BJ (cell line): Measurements from ENCODE around the gene STK32B. TPM values are rescaled to one million over a fixed set of nuclear protein-coding genes. Genes with fewer than 3 reads are reported as not detected.

Experiments used
- CTCF ChIA-PET: fragments of 350-600 bp; formaldehyde crosslinking; extraction: SDS; loops from one replicate; lab custom pipeline; 2021; ENCODE audit warnings: antibody characterized with exemption, inconsistent platforms; lab: Yijun Ruan, JAX
- POLR2A ChIA-PET: fragments of 300-600 bp; sonication (Branson Sonifier 250); formaldehyde crosslinking; extraction: SDS; loops from one replicate; lab custom pipeline; 2021; ENCODE audit warnings: antibody characterized with exemption; lab: Charles Lee
- DNase-seq: peaks from one replicate; pipeline ENCODE4 v3.0.0-alpha.2; 2011; ENCODE audit warnings: low read depth
- H3K27me3 ChIP-seq: 2 replicates; pipeline ENCODE4 v1.6.0; 2011; ENCODE audit warnings: low read length; ENCODE audit not compliant: control insufficient read depth, insufficient read depth
- H3K36me3 ChIP-seq: 2 replicates; pipeline ENCODE4 v1.5.1; 2011; ENCODE audit warnings: low read length; ENCODE audit not compliant: control insufficient read depth, insufficient read depth
- H3K4me3 ChIP-seq: 2 replicates; pipeline ENCODE4 v1.5.1; 2011; ENCODE audit warnings: low read depth, mild to moderate bottlenecking, control low read depth, low read length
- polyA plus RNA-seq: library from polyadenylated mRNA; depleted of rRNA; stranded (reverse); fragments of >200 nt; gene quantifications from 2 replicates; pipeline ENCODE4 v1.2.3, GENCODE V29; 2011
- TF ChIP-seq, protein P1 (sequence below): IDR thresholded peaks from 2 replicates; pipeline ENCODE4 v1.5.1; 2011; ENCODE audit warnings: low read depth, mild to moderate bottlenecking, control low read depth, inconsistent platforms, low read length, moderate library complexity; ENCODE audit not compliant: insufficient read depth

STK32B gene
- polyA plus RNA-seq, 1 experiment, result 11.2 TPM

DNA sequence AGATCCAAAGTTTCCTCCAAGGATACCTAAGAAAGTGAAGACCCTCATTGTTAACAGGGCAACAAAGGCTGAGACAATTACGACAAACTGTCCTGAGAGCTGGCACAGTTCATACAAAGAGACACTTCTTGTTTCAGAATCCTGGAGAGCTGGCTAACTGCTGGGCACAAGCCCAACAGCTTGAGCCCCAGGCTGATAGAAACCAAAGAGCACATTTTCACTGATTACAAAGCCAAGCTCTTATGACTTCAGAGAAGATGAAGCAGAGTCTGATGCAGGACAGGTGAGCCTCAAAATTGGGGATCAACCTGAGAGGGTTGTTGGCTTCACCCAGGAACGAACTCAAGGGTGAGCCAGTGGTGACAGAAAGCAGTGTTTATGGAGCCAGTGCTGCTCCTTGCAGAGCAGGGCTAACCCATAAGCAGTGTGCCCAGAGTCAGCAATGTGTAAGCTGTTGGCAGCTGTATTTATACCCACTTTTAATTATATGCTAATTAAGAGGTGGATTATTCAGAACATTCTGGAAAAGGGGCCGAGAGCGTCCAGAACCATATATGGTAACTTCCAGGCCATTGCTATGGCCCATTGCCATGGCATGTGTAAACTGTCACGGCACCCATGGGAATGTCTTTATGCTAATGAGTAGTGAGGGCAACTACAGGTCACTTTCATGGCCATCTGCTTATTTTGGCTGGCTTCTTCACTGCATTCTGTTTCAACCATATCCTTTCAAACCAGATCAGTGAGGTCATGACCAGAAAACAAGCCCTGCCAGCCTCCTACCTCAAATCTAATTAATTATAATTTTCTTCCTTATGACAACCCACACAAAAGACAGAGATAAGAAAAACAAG lies 473.4 kb downstream of the STK32B start:
- TF ChIP-seq, protein P1, sequence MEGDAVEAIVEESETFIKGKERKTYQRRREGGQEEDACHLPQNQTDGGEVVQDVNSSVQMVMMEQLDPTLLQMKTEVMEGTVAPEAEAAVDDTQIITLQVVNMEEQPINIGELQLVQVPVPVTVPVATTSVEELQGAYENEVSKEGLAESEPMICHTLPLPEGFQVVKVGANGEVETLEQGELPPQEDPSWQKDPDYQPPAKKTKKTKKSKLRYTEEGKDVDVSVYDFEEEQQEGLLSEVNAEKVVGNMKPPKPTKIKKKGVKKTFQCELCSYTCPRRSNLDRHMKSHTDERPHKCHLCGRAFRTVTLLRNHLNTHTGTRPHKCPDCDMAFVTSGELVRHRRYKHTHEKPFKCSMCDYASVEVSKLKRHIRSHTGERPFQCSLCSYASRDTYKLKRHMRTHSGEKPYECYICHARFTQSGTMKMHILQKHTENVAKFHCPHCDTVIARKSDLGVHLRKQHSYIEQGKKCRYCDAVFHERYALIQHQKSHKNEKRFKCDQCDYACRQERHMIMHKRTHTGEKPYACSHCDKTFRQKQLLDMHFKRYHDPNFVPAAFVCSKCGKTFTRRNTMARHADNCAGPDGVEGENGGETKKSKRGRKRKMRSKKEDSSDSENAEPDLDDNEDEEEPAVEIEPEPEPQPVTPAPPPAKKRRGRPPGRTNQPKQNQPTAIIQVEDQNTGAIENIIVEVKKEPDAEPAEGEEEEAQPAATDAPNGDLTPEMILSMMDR, result no peak
- CTCF ChIA-PET, result no interaction called here
- POLR2A ChIA-PET, result no interaction called here

DNA sequence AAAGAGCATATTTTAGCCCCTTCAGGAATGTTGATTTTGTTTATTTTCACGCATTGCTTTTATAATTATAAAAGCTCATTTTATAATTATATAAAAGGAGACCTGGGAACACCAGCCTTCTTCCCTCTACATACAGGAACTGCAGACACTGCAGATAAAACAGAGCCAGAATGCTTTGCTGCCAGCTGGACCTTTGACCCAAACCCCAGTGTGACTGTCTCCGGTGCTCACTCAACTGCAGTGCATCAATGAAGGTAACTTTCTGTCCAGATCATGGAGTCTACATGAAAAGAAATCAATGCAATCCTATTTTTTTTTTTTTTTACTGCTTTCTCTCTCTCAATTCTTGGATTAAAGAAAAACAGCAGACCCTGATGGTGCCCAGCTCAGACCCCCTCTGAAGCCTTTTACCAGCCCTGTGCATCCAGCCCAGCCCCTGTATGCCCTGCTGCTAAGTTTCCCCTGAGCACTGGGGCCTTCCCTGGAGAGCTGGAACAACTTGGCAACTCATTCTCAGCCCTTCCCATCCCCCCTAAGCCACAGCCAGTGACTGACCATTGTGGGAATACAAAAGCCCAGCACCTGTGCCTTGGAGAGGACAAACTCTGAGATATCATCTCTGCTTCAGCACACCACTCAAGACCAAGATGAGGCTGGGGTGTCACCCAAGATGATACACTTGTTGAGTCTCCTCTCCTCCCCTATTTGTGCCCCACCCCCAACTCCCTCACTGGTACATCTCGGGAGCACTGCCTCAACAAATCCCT lies 475.0 kb downstream of the STK32B start:
- no peak overlapping the region for H3K4me3 ChIP-seq
- H3K27me3 ChIP-seq, result no peaks in the 10 kb centered on the region
- no peak for DNase-seq
- ChIA-PET CTCF (no interaction called here), POLR2A (no interaction called here)
- no peaks in the 10 kb centered on the region; the same call in 1 of the 2 replicates for H3K36me3 ChIP-seq
- TF ChIP-seq, protein P1, result no peak

More for the DNA sequence above, 473.4 kb downstream of the STK32B start:
- Histone ChIP-seq H3K4me3 (no peak overlapping the region), H3K27me3 (no peaks in the 10 kb centered on the region), H3K36me3 (no peaks in the 10 kb centered on the region; the same call in 1 of the 2 replicates)
- peak; percentile 10 for DNase-seq

DNA sequence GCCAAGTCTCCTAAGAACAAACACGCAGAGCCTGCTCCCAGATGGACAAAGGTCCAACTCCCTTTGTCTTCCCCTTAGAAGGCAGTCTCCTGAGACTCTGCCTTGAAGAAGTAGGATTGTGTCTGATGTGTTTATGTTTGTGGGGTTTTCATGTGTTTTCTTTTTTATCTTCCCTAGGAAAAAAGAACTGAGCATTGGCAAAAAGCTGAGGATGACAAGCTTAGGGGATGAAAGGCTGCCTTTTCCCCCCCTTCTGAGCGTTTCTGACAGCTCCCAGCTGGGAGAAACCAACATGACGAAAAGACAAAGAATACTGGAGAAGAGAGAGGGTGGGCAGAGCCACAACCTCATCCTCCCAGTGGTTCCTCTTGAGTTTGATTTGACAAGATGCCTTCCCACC lies 475.9 kb downstream of the STK32B start:
- TF ChIP-seq, protein P1, result no peak
- Histone ChIP-seq H3K27me3 (no peaks in the 10 kb centered on the region), H3K4me3 (no peak overlapping the region), H3K36me3 (peaks cover 1% of the 10 kb centered on the region; the same call in 1 of the 2 replicates)
- ChIA-PET POLR2A (no interaction called here), CTCF (no interaction called here)
- no peak for DNase-seq

DNA sequence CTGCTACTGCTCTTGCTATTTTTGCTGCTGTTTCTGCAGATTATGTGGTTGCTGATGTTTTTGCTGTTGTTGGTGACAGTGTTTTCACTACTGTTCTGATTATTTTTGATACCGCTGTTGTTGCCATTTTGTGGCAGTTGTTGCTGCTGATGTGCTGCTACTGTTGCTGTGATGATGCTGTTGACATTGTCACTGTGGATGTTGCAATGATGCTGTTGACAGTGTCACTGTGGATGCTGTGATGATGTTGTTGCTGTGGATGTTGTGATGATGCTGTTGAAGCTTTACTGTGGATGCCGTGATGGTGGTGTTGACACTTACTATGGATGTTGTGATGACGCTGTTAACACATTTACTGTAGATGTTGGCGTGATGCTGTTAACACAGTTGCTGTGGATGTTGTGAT lies 476.8 kb downstream of the STK32B start:
- DNase-seq, result no peak
- peaks cover 1% of the 10 kb centered on the region; the same call in 1 of the 2 replicates for H3K36me3 ChIP-seq
- CTCF ChIA-PET, result no interaction called here
- H3K4me3 ChIP-seq, result no peak overlapping the region
- no peaks in the 10 kb centered on the region for H3K27me3 ChIP-seq
- TF ChIP-seq, protein P1, result no peak
- POLR2A ChIA-PET, result no interaction called here

DNA sequence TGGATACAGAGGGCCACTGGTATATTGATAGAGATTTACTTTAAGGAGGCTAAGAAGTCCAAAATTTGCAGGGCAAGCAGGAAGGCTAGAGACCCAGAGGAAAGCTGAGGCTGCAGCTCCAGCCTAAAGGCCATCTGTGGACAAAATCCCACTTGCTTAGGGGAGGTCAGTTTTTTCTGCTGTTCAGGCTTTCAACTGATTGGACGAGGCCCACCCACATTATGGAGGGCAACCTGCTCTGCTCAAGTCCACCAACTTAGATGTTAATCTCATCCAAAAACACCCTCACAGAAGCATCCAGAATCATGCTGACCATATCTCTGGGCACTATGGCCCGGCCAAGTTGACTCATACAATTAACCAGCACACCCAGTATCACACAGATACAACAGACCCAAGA lies 480.8 kb downstream of the STK32B start:
- TF ChIP-seq, protein P1, result no peak
- CTCF ChIA-PET, result no interaction called here

More for the DNA sequence above, 480.8 kb downstream of the STK32B start:
- POLR2A ChIA-PET, result no interaction called here
- Histone ChIP-seq H3K36me3 (peaks cover 4% of the 10 kb centered on the region; the same call in 1 of the 2 replicates), H3K4me3 (no peak overlapping the region), H3K27me3 (no peaks in the 10 kb centered on the region)
- no peak for DNase-seq
